NCI-H748 treated with DMSO at 0.1 percent for 48 hours (cell line): ENCODE measurements around the gene STAM2.
"Not testable (repeated sequence)": the region's sequence is repeated elsewhere in the genome, so short reads cannot be mapped to it uniquely, and the experiment has no call there.

Experiments used
- DNase-seq: peaks from one replicate; lab custom pipeline; 2025; lab: John Stamatoyannopoulos, UW

The STAM2 gene

GRCh38 chr2:152106464-152106863 is 69.1 kb downstream of the STAM2 start:
- DNase-seq, result no peak

GRCh38 chr2:152103271-152103670 is 72.3 kb downstream of the STAM2 start:
- DNase-seq, result no peak

GRCh38 chr2:152100961-152101360 is 74.6 kb downstream of the STAM2 start:
- no peak for DNase-seq

GRCh38 chr2:152099367-152100050 is 76.1 kb downstream of the STAM2 start:
- peak; percentile 12 for DNase-seq

GRCh38 chr2:152098496-152099366 is 76.8 kb downstream of the STAM2 start, which contains the start of gene CACNB4:
CACNB4 (minus strand) TSS chr2:152099044.
- no peak for DNase-seq

GRCh38 chr2:152097801-152098495 is 77.6 kb downstream of the STAM2 start:
- DNase-seq, result no peak

GRCh38 chr2:152097290-152097800 is 78.2 kb downstream of the STAM2 start:
- DNase-seq, result peak; percentile 12

GRCh38 chr2:152095146-152095545 is 80.4 kb downstream of the STAM2 start:
- no peak for DNase-seq

- DNase-seq, result no peak
These were observed 81.5 kb downstream of the STAM2 start for GRCh38 chr2:152094014-152094413.

GRCh38 chr2:152093464-152093863 is 82.1 kb downstream of the STAM2 start:
- DNase-seq, result no peak

GRCh38 chr2:152092095-152092494 is 83.5 kb downstream of the STAM2 start:
- DNase-seq, result no peak

GRCh38 chr2:152090726-152091125 is 84.8 kb downstream of the STAM2 start:
- DNase-seq, result not testable (repeated sequence)

GRCh38 chr2:152089238-152089637 is 86.3 kb downstream of the STAM2 start:
- no peak for DNase-seq

GRCh38 chr2:152088006-152088405 is 87.6 kb downstream of the STAM2 start:
- DNase-seq, result no peak

- no peak for DNase-seq
These were observed 89.3 kb downstream of the STAM2 start for GRCh38 chr2:152086231-152086630.

- no peak for DNase-seq
These were observed 91.5 kb downstream of the STAM2 start for GRCh38 chr2:152084076-152084475.

- DNase-seq, result no peak
These were observed 92.2 kb downstream of the STAM2 start for GRCh38 chr2:152083202-152083875.

GRCh38 chr2:152078662-152079061 is 96.9 kb downstream of the STAM2 start:
- DNase-seq, result no peak

- DNase-seq, result no peak
These were observed 97.5 kb downstream of the STAM2 start for GRCh38 chr2:152078023-152078422.

GRCh38 chr2:152075461-152076050 is 100.0 kb downstream of the STAM2 start:
- DNase-seq, result no peak

GRCh38 chr2:152072011-152072410 is 103.6 kb downstream of the STAM2 start:
- no peak for DNase-seq
